HCT116 (cell line): ENCODE results near the gene LRRD1. TPM values are rescaled to one million over a fixed set of nuclear protein-coding genes. Genes with fewer than 3 reads are reported as not detected.
"Not testable (repeated sequence)": the region's sequence is repeated elsewhere in the genome, so short reads cannot be mapped to it uniquely, and the experiment has no call there.

Experiments
- ATAC-seq: fragments of 200-7000 bp; cut with Tn5 transposase; 2 replicates; pipeline ENCODE4 v1.9.1; 2020; ENCODE audit warnings: mild to moderate bottlenecking, moderate library complexity
- BruUV-seq: library from RNA; stranded (reverse); fragments of 400-500 nt; replicated peaks from 2 replicates; lab custom pipeline; 2021; lab: Mats Ljungman, UMichigan
- CTCF ChIA-PET: fragments of 300-600 bp; sonication (Branson Sonifier 250); formaldehyde crosslinking; loops from one replicate; lab custom pipeline; 2021; ENCODE audit warnings: antibody characterized with exemption; lab: Charles Lee
- POLR2A ChIA-PET: fragments of 300-600, 350-600 bp; sonication (Branson Sonifier 250); formaldehyde crosslinking; loops from one replicate; lab custom pipeline; 2021; ENCODE audit warnings: antibody characterized with exemption; lab: Charles Lee
- RAD21 ChIA-PET, 2 experiments: fragments of 300-600 bp; sonication (Branson Sonifier 250); formaldehyde crosslinking; loops; one replicate each; lab custom pipeline; 2023; ENCODE audit warnings: low total read pairs in 2 of 2; ENCODE audit not compliant: uncharacterized antibody in 2 of 2, unreplicated experiment in 2 of 2, low non-redundant PET in 1 of 2; lab: Charles Lee
- DNase-seq: peaks from one replicate; pipeline ENCODE4 v3.0.0-alpha.2; 2010; ENCODE audit warnings: low read depth, low spot score
- H2AFZ ChIP-seq: fragments of 200-600 bp; shearing (Covaris generic), sonication (generic); 2 replicates; pipeline ENCODE4 v1.6.1; 2017; ENCODE audit warnings: low read depth, mixed run types, mixed read lengths, antibody characterized with exemption, low read length; ENCODE audit not compliant: poor library complexity, severe bottlenecking
- H3K27ac ChIP-seq: 2 replicates; pipeline ENCODE4 v1.5.1; 2012; ENCODE audit warnings: low read depth, low read length
- H3K27me3 ChIP-seq: fragments of 200-600 bp; sonication (generic); 2 replicates; pipeline ENCODE4 v1.6.1; 2016; ENCODE audit warnings: mixed run types, low read length, mixed read lengths; ENCODE audit not compliant: insufficient read depth
- H3K36me3 ChIP-seq, 2 experiments: fragments of 200-500 bp in 1 of 2; fragments of 200-600 bp in 1 of 2; sonication (Bioruptor generic) in 1 of 2; sonication (generic) in 1 of 2; 2 replicates each; pipeline versions ENCODE4 v1.5.1 to v1.6.1; 2014 to 2016; ENCODE audit warnings: low read length in 2 of 2, inconsistent platforms in 1 of 2, mixed read lengths in 1 of 2, mixed run types in 1 of 2; ENCODE audit not compliant: insufficient read depth in 2 of 2, control insufficient read depth in 1 of 2
- H3K4me1 ChIP-seq, 2 experiments: fragments of 200-600 bp in 1 of 2; sonication (generic) in 1 of 2; 2 replicates each; pipeline versions ENCODE4 v1.5.1 to v1.6.1; 2012 to 2017; ENCODE audit warnings: low read length in 2 of 2, inconsistent platforms in 1 of 2, mild to moderate bottlenecking in 1 of 2, mixed read lengths in 1 of 2, mixed run types in 1 of 2, moderate library complexity in 1 of 2; ENCODE audit not compliant: insufficient read depth in 2 of 2, control insufficient read depth in 1 of 2
- H3K4me2 ChIP-seq: fragments of 200-600 bp; sonication (generic); 2 replicates; pipeline ENCODE4 v1.6.1; 2017; ENCODE audit warnings: mixed run types, low read length, mixed read lengths
- H3K4me3 ChIP-seq, 2 experiments: fragments of 200-600 bp in 1 of 2; sonication (generic) in 1 of 2; replicated peaks in 1 of 2; 2 replicates each; pipeline ENCODE4 v1.5.1; 2011 to 2016; ENCODE audit warnings: low read length in 2 of 2, control low read depth in 1 of 2, low read depth in 1 of 2, mild to moderate bottlenecking in 1 of 2, mixed read lengths in 1 of 2, mixed run types in 1 of 2
- H3K79me2 ChIP-seq: fragments of 200-600 bp; sonication (generic); 2 replicates; pipeline ENCODE4 v1.6.1; 2017; ENCODE audit warnings: mild to moderate bottlenecking, mixed run types, low read length, moderate library complexity, mixed read lengths; ENCODE audit not compliant: insufficient read depth
- H3K9ac ChIP-seq: fragments of 200-600 bp; sonication (generic); 2 replicates; pipeline ENCODE4 v1.6.1; 2016; ENCODE audit warnings: low read length, mixed read lengths
- H3K9me2 ChIP-seq: fragments of 200-600 bp; sonication (generic), shearing (Covaris generic); 2 replicates; pipeline ENCODE4 v1.6.1; 2017; ENCODE audit warnings: mixed run types, mild to moderate bottlenecking, moderate library complexity; ENCODE audit not compliant: insufficient read depth
- H3K9me3 ChIP-seq, 2 experiments: fragments of 200-500 bp in 1 of 2; fragments of 200-600 bp in 1 of 2; sonication (Bioruptor generic) in 1 of 2; sonication (generic) in 1 of 2; 2 replicates each; pipeline ENCODE4 v1.6.1; 2014 to 2017; ENCODE audit warnings: low read length in 2 of 2, mixed read lengths in 2 of 2, inconsistent platforms in 1 of 2, low read depth in 1 of 2, mild to moderate bottlenecking in 1 of 2, mixed run types in 1 of 2, moderate library complexity in 1 of 2; ENCODE audit not compliant: control insufficient read depth in 1 of 2, insufficient read depth in 1 of 2
- H4K20me1 ChIP-seq: fragments of 200-600 bp; sonication (generic), shearing (Covaris generic); 2 replicates; pipeline ENCODE4 v1.6.1; 2017; ENCODE audit warnings: mixed run types, mild to moderate bottlenecking, moderate library complexity; ENCODE audit not compliant: insufficient read depth
- CBX3 ChIP-seq: IDR thresholded peaks from 2 replicates; pipeline ENCODE4 v1.6.1; 2012; ENCODE audit warnings: low read depth
- CEBPB ChIP-seq: IDR thresholded peaks from 2 replicates; pipeline ENCODE4 v1.6.1; 2012; ENCODE audit warnings: low read depth
- CTCF ChIP-seq, 3 experiments: fragments of 200-600 bp in 1 of 3; sonication (generic) in 1 of 3; IDR thresholded peaks in 2 of 3; conservative IDR thresholded peaks in 1 of 3; 2 replicates each; pipeline ENCODE4 v1.5.1; 2012 to 2017; ENCODE audit warnings: low read depth in 2 of 3, low read length in 2 of 3, antibody characterized with exemption in 1 of 3, borderline replicate concordance in 1 of 3, control low read depth in 1 of 3, mild to moderate bottlenecking in 1 of 3, mixed read lengths in 1 of 3, mixed run types in 1 of 3, moderate library complexity in 1 of 3; ENCODE audit not compliant: insufficient read depth in 1 of 3
- ELF1 ChIP-seq: IDR thresholded peaks from 2 replicates; pipeline ENCODE4 v1.6.1; 2012; ENCODE audit warnings: low read depth, borderline replicate concordance
- EZH2 ChIP-seq: fragments of 200-600 bp; sonication (generic); IDR thresholded peaks from 2 replicates; pipeline ENCODE4 v1.6.1; 2017; ENCODE audit warnings: antibody characterized with exemption, mixed run types
- FOSL1 ChIP-seq: IDR thresholded peaks from 2 replicates; pipeline ENCODE4 v1.6.1; 2012; ENCODE audit warnings: low read depth
- POLR2A ChIP-seq: IDR thresholded peaks from 2 replicates; pipeline ENCODE4 v1.7.0; 2011; ENCODE audit warnings: borderline replicate concordance; ENCODE audit not compliant: insufficient read depth, insufficient read length; ENCODE audit errors: extremely low read depth
- POLR2AphosphoS5 ChIP-seq: IDR thresholded peaks from 2 replicates; pipeline ENCODE4 v1.6.1; 2011; ENCODE audit warnings: mild to moderate bottlenecking, low read depth, low read length, moderate library complexity
- SIN3A ChIP-seq: IDR thresholded peaks from 2 replicates; pipeline ENCODE4 v1.6.1; 2012; ENCODE audit warnings: low read depth
- SP1 ChIP-seq: IDR thresholded peaks from 2 replicates; pipeline ENCODE4 v1.6.1; 2012; ENCODE audit warnings: low read depth
- TCF7L2 ChIP-seq: IDR thresholded peaks from 2 replicates; pipeline ENCODE4 v1.7.0; 2011; ENCODE audit warnings: borderline replicate concordance, inconsistent platforms; ENCODE audit not compliant: insufficient read depth, insufficient read length; ENCODE audit errors: extremely low read depth
- YY1 ChIP-seq: IDR thresholded peaks from 2 replicates; pipeline ENCODE4 v1.6.1; 2011; ENCODE audit warnings: low read length, low read depth, moderate library complexity, mild to moderate bottlenecking; ENCODE audit not compliant: insufficient replicate concordance; ENCODE audit errors: extremely low read depth
- ZNF274 ChIP-seq: fragments of 200-500 bp; sonication (Bioruptor generic); IDR thresholded peaks from 2 replicates; pipeline ENCODE4 v1.6.1; 2014; ENCODE audit warnings: mild to moderate bottlenecking, low read depth, low read length, inconsistent platforms
- intact Hi-C: fragments of 100-400 bp; cut with micrococcal nuclease; formaldehyde crosslinking; loops from 2 replicates; pipeline ENCODE4 v1.10.0; 2022
- total RNA-seq: library from RNA; stranded (reverse); gene quantifications from one replicate; pipeline ENCODE4 v1.2.1, GENCODE V29; 2021; ENCODE audit not compliant: unreplicated experiment
- TF ChIP-seq, protein P1 (sequence below): IDR thresholded peaks from 2 replicates; pipeline ENCODE4 v1.6.1; 2011; ENCODE audit warnings: mild to moderate bottlenecking, low read length, moderate library complexity; ENCODE audit not compliant: insufficient replicate concordance; ENCODE audit errors: extremely low read depth
- TF ChIP-seq, protein P2 (sequence below): IDR thresholded peaks from 2 replicates; pipeline ENCODE4 v1.6.1; 2012
- TF ChIP-seq, protein P3 (sequence below): IDR thresholded peaks from 2 replicates; pipeline ENCODE4 v1.6.1; 2012

The LRRD1 gene
- total RNA-seq, 1 experiment from 2014 or later, result not detected

DNA sequence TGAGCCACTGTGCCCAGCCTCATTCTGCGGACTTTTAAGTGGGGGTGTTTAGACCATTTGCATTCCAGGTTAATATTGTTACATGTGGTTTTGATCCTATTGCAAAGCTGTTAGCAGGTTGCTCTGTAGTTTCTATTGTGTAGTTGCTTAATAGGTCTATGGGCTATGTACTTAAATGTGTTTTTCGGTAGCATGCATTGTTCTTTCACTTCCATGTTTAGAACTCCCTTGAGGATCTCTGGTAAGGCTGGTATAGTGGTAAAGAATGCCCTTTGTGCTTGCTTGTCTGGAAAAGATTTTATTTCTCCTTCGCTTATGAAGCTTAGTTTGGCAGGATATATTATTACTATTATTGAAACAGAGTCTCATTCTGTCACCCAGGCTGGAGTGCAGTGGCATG is 13.4 kb upstream of the LRRD1 start:
- H3K27ac ChIP-seq, result no peak overlapping the region
- H3K4me2 ChIP-seq, result no peak overlapping the region
- no peaks in the 10 kb centered on the region for H3K79me2 ChIP-seq
- no peaks in the 10 kb centered on the region for H4K20me1 ChIP-seq
- no peaks in the 10 kb centered on the region for H3K9me2 ChIP-seq
- H3K27me3 ChIP-seq, result no peaks in the 10 kb centered on the region
- TF ChIP-seq, protein P1, sequence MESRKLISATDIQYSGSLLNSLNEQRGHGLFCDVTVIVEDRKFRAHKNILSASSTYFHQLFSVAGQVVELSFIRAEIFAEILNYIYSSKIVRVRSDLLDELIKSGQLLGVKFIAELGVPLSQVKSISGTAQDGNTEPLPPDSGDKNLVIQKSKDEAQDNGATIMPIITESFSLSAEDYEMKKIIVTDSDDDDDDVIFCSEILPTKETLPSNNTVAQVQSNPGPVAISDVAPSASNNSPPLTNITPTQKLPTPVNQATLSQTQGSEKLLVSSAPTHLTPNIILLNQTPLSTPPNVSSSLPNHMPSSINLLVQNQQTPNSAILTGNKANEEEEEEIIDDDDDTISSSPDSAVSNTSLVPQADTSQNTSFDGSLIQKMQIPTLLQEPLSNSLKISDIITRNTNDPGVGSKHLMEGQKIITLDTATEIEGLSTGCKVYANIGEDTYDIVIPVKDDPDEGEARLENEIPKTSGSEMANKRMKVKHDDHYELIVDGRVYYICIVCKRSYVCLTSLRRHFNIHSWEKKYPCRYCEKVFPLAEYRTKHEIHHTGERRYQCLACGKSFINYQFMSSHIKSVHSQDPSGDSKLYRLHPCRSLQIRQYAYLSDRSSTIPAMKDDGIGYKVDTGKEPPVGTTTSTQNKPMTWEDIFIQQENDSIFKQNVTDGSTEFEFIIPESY, result no peak
- TF ChIP-seq, protein P2, sequence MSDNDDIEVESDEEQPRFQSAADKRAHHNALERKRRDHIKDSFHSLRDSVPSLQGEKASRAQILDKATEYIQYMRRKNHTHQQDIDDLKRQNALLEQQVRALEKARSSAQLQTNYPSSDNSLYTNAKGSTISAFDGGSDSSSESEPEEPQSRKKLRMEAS, result no peak
- no peak for TF ChIP-seq SP1
- no peak for TF ChIP-seq TCF7L2
- no peak for TF ChIP-seq POLR2A
- no peak for TF ChIP-seq SIN3A
- TF ChIP-seq CBX3, result no peak
- no peak for TF ChIP-seq CEBPB
- no peak for TF ChIP-seq EZH2
- TF ChIP-seq ZNF274, result no peak
- TF ChIP-seq CTCF (IDR thresholded peaks at IDR 0.05 in 2 of 3, conservative IDR thresholded peaks at IDR 0.05 in 1 of 3; ENCODE audit: borderline replicate concordance in 1 of 3, insufficient read depth in 1 of 3, low read depth in 2 of 3, low read length in 2 of 3), result no peak
- no peak for TF ChIP-seq POLR2AphosphoS5
- TF ChIP-seq ELF1, result no peak
- TF ChIP-seq FOSL1, result no peak
- TF ChIP-seq, protein P3, sequence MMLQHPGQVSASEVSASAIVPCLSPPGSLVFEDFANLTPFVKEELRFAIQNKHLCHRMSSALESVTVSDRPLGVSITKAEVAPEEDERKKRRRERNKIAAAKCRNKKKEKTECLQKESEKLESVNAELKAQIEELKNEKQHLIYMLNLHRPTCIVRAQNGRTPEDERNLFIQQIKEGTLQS, result no peak
- no peak for TF ChIP-seq YY1
- ChIA-PET CTCF (no interaction called here), RAD21 (no interaction called here), POLR2A (no interaction called here)
- ATAC-seq, result no peak
- no peaks in the 10 kb centered on the region for H3K4me1 ChIP-seq
- BruUV-seq, result no TSS peak
- no peaks in the 10 kb centered on the region for H3K9me3 ChIP-seq
- no peak for DNase-seq
- intact Hi-C loops, result no loop called here
- H2AFZ ChIP-seq, result no peak overlapping the region
- H3K4me3 ChIP-seq, result no peak overlapping the region
- H3K9ac ChIP-seq, result no peak overlapping the region
- H3K36me3 ChIP-seq, result no peaks in the 10 kb centered on the region

- H2AFZ ChIP-seq, ATAC-seq, CTCF ChIA-PET, H3K4me3 ChIP-seq, H3K4me1 ChIP-seq, H3K27ac ChIP-seq, intact Hi-C loops, RAD21 ChIA-PET, POLR2A ChIA-PET, H3K36me3 ChIP-seq, H3K9me3 ChIP-seq, H3K9me2 ChIP-seq, BruUV-seq, DNase-seq, H3K9ac ChIP-seq, H4K20me1 ChIP-seq, H3K4me2 ChIP-seq, H3K27me3 ChIP-seq, H3K79me2 ChIP-seq: not testable (repeated sequence)
Measured at GRCh38 chr7:92189246-92189645, 10.3 kb upstream of the LRRD1 start.
